ENCODE data around the gene AIFM3. TPM values are rescaled to one million over a fixed set of nuclear protein-coding genes. Genes with fewer than 3 reads are reported as not detected.
"Not testable (repeated sequence)": the region's sequence is repeated elsewhere in the genome, so short reads cannot be mapped to it uniquely, and the experiment has no call there.

The AIFM3 gene
- total RNA-seq, 2 donors from 2014 or later, result 0.58 TPM; not detected in 1

DNA sequence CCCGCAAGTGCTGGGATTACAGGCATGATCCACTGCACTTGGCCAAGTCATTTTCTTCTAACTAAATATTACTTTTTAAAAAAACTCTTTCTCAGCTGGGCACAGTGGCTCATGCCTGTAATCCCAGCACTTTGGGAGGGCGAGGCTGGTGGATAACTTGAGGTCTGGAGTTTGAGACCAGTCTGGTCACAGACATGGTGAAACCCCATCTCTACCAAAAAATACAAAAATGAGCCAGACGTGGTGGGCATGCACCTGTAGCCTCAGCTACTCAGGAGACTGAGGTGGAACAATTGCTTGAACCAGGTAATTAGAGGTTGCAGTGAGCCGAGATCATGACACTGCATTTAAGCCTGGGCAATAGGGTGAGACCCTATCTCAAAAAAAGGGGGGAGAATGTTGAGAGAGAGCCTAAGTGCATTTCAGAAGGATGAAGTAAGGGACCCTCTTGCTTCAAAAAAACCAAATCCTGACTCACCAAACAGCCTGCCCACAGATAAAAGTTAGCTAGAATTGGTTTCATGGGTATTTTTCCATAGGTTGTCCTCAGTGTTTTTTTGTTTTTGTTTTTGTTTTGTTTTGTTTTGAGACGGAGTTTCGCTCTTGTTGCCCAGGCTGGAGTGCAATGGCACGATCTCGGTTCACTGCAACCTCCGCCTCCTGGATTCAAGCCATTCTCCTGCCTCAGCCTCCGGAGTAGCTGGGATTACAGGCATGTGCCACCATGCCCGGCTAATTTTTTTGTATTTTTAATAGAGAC lies 31.1 kb upstream of the AIFM3 start:
- H3K9me3 Mint-ChIP-seq; DNase-seq; H3K27me3 Mint-ChIP-seq (ENCODE audit: low read depth); ATAC-seq (replicated peaks in 1 of 2); H3K27ac Mint-ChIP-seq; H3K4me3 Mint-ChIP-seq: not testable (repeated sequence)
- peaks cover 6 to 28% of the 10 kb centered on the region in 2 donors for H3K36me3 Mint-ChIP-seq (ENCODE audit: insufficient read depth in 2 of 2)
- peaks cover 71% of the 10 kb centered on the region for H3K4me1 Mint-ChIP-seq (ENCODE audit: low read depth)

DNA sequence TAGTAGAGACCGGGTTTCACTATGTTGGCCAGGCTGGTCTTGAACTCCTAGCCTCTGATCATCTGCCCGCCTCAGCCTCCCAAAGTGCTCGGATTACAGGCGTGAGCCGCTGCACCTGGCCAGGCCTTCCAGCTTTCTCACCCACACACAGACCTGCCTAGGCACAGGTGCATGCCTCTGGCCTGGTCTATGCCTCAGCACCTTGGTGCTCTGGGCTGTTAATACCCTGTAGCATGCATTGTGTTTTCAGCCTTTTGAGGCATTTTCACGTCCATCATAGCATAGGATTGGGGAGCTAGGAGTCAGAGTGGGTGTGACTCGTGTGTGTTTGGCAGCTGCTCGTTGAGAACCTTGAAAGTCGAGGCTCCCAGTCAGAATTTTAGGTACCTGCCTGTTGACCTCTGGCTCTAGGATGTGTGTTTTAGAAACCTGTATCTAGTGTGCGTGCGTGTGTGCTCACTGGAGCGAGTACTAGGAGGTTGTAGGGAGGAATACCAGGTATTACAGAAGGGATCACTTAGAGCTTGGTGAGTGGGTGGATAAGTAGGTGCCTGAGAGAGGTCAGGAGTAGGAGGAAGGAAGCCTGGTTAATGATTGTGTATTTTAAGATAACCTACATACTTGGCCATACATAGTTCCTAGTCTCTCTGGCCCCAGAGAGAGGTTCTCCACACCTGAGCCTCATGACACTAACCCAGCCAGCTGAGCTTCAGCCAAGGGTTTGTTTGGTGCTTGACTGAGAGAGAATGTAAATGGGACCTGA lies 29.8 kb upstream of the AIFM3 start:
- Mint-ChIP-seq H3K4me3 (peak overlapping the region; percentile 5 to 17), H3K27ac (peak overlapping the region; percentile 40), H3K27me3 (ENCODE audit: low read depth) (no peaks in the 10 kb centered on the region), H3K9me3 (no peaks in the 10 kb centered on the region), H3K4me1 (ENCODE audit: low read depth) (peaks cover 78% of the 10 kb centered on the region), H3K36me3 (ENCODE audit: insufficient read depth in 2 of 2) (peaks cover 6 to 30% of the 10 kb centered on the region in 2 donors)
- ATAC-seq (replicated peaks in 1 of 2) (no peak), DNase-seq (no peak)

DNA sequence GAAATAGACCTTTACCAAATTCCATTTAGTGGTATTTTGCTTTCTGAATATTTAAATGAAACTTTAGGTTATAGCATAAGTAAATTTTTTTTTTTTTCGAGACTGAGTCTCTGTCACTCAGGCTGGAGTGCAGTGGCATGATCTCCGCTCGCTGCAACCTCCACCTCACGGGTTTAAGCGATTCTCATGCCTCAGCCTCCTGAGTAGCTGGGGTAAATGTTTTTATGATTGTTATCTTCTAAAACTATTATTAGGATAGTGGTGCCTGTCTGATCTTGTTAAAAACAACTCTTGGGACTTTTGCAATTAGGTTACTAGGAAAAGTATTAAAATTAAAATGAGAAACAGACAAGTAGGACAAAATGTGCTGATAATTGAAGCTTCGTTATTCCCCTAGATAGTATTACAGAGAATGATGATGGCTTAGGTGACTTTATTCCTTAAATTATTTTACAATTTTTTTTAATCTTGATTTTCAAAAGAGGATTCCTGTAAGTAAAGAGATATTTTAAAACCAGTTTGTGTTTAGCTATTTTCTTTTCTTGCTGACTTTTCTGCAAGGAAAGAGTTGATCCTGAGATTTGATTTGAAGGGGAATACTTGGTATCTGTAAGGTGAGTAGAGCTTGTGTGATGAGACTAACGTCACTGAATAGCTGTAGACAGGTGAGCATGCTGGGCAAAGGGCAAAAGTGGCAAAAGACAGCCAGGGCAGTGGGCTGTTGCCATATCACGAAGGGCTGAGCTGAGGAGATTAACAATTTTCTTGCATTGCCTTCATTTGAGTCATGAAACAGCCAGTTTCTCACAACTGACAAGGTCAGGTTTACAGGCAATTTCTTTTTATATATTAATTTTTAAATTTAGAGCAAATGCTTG lies 29.0 kb upstream of the AIFM3 start:
- H3K36me3 Mint-ChIP-seq (ENCODE audit: insufficient read depth in 2 of 2), result peaks cover 6 to 28% of the 10 kb centered on the region in 2 donors
- H3K27me3 Mint-ChIP-seq (ENCODE audit: low read depth), result no peaks in the 10 kb centered on the region
- peaks cover 80% of the 10 kb centered on the region for H3K4me1 Mint-ChIP-seq (ENCODE audit: low read depth)
- no peak overlapping the region for H3K4me3 Mint-ChIP-seq
- ATAC-seq (replicated peaks in 1 of 2) (no peak), DNase-seq (no peak)
- H3K27ac Mint-ChIP-seq, result no peak overlapping the region
- H3K9me3 Mint-ChIP-seq, result no peaks in the 10 kb centered on the region

DNA sequence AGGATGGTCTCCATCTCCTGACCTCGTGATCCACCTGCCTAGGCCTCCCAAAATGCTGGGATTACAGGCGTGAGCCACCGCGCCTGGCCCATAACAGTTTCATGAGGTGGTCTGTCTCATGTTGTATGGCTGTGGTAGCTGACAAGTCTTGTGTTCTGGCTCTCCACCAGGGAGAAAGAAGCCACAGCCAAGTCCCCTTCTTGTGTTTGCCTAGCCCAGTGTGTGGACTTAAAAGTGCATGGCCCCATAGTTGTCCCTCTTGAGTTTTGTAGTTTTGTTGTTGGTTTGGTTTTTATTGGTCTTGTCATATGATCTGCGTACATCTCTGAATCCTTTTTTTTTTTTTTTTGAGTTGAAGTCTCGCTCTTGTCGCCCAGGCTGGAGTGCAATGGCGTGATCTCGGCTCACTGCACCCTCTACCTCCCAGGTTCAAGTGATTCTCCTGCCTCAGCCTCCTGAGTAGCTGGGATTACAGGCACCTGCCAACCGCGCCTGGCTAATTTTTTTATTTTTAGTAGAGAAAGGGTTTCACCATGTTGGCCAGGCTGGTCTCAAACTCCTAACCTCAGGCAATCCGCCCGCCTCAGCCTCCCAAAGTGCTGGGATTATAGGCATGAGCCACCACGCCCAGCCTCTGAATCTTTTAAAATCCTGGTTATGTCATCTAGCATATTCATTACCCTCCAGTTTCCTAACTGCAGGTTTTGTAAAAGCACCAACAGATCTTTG lies 27.4 kb upstream of the AIFM3 start:
- H3K27ac Mint-ChIP-seq, result peak overlapping the region; percentile 14
- ATAC-seq (replicated peaks in 1 of 2); H3K9me3 Mint-ChIP-seq; DNase-seq; H3K27me3 Mint-ChIP-seq (ENCODE audit: low read depth): not testable (repeated sequence)
- peaks cover 81% of the 10 kb centered on the region for H3K4me1 Mint-ChIP-seq (ENCODE audit: low read depth)
- peaks cover 6 to 26% of the 10 kb centered on the region in 2 donors for H3K36me3 Mint-ChIP-seq (ENCODE audit: insufficient read depth in 2 of 2)
- H3K4me3 Mint-ChIP-seq, result peak overlapping the region in 1 of 2 donors; percentile 23

DNA sequence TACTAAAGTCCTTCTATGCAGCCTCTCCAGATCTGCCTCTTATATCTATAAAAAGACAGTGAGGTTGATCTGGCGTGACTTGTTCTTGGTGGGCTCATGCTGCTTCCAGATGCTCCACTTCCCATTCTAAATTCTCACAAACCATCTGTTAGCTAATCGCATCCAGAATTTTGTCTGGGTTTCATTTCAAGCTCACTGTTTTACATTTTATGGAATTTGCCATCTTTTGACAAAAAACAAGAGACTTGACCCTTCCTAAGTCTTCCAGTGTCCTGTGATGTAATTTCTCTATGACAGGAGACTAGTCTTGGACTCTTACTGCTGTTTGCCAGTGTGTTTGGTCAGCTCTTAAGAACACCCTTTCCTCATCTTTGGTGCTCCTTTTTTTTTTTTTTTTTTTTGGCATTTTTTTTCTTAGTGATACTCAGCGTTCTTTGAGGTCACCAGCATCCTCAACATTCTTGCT lies 26.8 kb upstream of the AIFM3 start:
- H3K27me3 Mint-ChIP-seq (ENCODE audit: low read depth), result no peaks in the 10 kb centered on the region
- peak overlapping the region; percentile 14 for H3K27ac Mint-ChIP-seq
- peaks cover 6 to 24% of the 10 kb centered on the region in 2 donors for H3K36me3 Mint-ChIP-seq (ENCODE audit: insufficient read depth in 2 of 2)
- H3K9me3 Mint-ChIP-seq, result no peaks in the 10 kb centered on the region
- DNase-seq, result no peak
- H3K4me1 Mint-ChIP-seq (ENCODE audit: low read depth), result peaks cover 81% of the 10 kb centered on the region
- ATAC-seq (replicated peaks in 1 of 2), result no peak
- no peak overlapping the region for H3K4me3 Mint-ChIP-seq

DNA sequence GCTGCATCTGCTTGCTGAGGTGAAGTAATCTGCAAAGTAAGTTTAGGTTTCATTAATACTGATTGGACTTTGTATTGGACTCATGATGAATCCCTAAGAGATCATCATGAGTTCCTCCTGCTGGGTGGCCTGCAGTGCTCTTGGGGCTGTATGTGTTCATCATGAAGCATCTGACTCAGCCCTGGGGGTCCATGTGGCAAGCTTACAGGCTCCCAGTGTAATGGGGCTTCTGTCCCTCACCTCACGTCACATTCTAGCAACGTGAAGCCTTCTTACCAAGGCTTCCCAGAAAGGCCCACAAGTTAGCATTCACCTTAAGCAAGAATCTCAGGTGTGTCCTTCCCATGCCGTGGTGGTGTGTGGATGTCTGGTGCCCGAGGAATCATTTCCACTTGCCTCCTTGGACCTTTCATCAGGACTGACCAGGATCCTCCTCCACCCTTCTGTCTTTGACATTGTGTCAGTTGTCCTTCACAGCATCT lies 26.1 kb upstream of the AIFM3 start:
- peaks cover 6 to 22% of the 10 kb centered on the region in 2 donors for H3K36me3 Mint-ChIP-seq (ENCODE audit: insufficient read depth in 2 of 2)
- ATAC-seq (replicated peaks in 1 of 2) (no peak), DNase-seq (no peak)
- no peak overlapping the region for H3K27ac Mint-ChIP-seq
- no peaks in the 10 kb centered on the region for H3K9me3 Mint-ChIP-seq
- H3K4me3 Mint-ChIP-seq, result peak overlapping the region in 1 of 2 donors; percentile 3
- peaks cover 84% of the 10 kb centered on the region for H3K4me1 Mint-ChIP-seq (ENCODE audit: low read depth)
- no peaks in the 10 kb centered on the region for H3K27me3 Mint-ChIP-seq (ENCODE audit: low read depth)

DNA sequence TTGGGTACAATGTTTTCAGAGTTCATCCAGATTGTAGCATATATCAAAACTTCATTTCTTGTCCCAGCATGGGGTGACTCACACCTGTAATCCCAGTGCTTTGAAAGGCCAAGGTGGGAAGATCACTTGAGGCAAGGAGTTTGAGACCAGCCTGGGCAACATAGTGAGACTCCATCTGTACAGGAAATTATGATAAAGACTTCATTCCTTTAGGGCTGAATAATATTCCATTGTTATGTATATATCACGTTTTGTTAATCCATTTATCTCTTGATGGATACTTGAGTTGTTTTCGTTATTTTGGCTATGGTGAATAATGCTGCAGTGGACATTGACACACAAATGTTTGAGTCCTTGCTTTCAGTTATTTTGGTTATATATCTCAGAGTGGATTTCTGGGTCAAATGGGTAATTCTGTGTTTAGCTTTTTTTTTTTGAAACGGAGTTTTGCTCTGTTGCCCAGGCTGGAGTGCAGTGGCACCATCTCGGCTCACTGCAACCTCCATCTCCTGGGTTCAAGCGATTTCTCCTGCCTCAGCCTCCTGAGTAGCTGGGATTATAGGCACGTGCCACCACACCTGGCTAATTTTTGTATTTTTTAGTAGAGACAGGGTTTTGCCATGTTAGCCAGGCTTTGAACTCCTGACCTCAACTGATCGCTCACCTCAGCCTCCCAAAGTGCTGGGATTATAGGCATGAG lies 24.7 kb upstream of the AIFM3 start:
- not testable (repeated sequence) for H3K27ac Mint-ChIP-seq; ATAC-seq (replicated peaks in 1 of 2); H3K9me3 Mint-ChIP-seq; H3K4me3 Mint-ChIP-seq; H3K27me3 Mint-ChIP-seq (ENCODE audit: low read depth); DNase-seq
- Mint-ChIP-seq H3K4me1 (ENCODE audit: low read depth) (peaks cover 84% of the 10 kb centered on the region), H3K36me3 (ENCODE audit: insufficient read depth in 2 of 2) (peaks cover 3 to 22% of the 10 kb centered on the region in 2 donors)

DNA sequence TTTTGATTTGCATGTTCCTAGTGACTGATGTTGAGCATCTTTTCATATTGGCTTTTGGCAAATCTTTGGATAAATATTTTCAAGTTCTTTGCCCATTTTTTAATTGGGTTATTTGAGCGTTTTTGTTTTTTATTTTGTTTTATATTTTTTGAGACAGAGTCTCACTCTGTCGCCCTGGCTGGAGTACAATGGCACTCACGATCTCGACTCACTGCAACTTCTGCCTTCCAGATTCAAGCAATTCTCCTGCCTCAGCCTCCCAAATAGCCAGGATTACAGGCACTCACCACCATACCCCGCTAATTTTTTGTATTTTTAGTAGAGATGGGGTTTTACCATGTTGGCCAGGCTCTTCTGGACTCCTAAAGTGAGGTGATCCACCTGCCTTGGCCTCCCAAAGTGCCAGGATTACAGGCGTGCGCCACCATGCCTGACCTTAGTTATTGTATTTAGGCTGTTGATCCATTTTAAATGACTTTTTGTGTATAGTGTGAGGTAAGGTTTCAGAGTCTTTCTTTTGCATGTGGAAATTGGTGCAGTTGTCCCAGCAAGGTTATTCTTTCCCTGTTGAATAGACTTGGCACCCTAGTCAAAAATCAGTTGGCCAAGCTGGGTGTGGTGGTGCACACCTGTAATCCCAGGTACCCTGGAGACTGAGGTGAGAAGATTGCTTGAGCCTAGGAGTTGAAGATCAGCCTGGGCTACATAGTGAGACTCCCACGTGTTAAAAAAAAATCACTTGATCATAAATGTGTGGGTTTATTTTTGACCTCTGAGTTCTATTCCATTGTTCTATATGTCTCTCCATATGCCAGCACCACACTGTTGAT lies 23.7 kb upstream of the AIFM3 start:
- DNase-seq (no peak), ATAC-seq (replicated peaks in 1 of 2) (no peak)
- Mint-ChIP-seq H3K9me3 (no peaks in the 10 kb centered on the region), H3K36me3 (ENCODE audit: insufficient read depth in 2 of 2) (peaks cover 3 to 17% of the 10 kb centered on the region in 2 donors), H3K4me3 (no peak overlapping the region), H3K4me1 (ENCODE audit: low read depth) (peaks cover 83% of the 10 kb centered on the region), H3K27ac (no peak overlapping the region), H3K27me3 (ENCODE audit: low read depth) (no peaks in the 10 kb centered on the region)

DNA sequence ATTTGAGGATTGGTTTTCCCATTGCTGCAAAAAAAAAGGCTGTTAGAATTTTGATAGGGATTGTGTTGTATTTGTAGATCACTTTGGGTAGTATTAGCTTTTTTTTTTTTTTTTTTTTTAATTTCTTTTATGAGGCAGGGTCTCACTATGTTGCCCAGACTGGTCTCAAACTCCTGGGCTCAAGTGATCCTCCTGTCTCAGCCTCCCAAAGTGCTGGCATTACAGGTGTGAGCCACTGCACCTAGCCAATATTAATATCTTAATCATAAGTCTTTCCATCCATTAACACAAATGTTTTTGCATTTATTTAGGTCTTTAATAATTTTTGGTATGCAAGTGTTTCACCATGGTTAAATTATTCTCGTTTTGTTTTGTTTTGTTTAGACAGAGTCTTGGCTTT lies 23.0 kb upstream of the AIFM3 start:
- no peak for ATAC-seq (replicated peaks in 1 of 2)
- no peak for DNase-seq
- Mint-ChIP-seq H3K4me1 (ENCODE audit: low read depth) (peaks cover 77% of the 10 kb centered on the region), H3K36me3 (ENCODE audit: insufficient read depth in 2 of 2) (peaks cover 3 to 16% of the 10 kb centered on the region in 2 donors), H3K9me3 (no peaks in the 10 kb centered on the region), H3K27ac (no peak overlapping the region), H3K27me3 (ENCODE audit: low read depth) (no peaks in the 10 kb centered on the region), H3K4me3 (no peak overlapping the region)

DNA sequence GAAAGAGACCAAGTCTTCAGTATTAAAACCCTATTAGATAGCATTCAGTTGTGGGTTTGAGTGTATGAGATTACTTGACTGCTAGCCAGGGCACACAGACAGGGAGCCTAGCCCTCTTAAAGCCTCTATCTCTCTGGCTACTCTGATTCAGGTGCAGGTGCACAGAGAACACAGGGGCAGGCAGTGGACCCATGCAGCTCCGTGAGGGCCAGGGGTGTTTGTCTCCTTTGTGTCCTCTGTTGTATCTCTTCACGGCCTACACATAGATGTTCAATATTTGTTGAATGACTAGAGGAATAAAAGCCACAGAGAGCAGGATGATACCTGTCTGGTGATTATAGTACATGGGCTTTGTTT lies 21.5 kb upstream of the AIFM3 start:
- Mint-ChIP-seq H3K9me3 (no peaks in the 10 kb centered on the region), H3K27me3 (ENCODE audit: low read depth) (no peaks in the 10 kb centered on the region), H3K4me3 (no peak overlapping the region), H3K36me3 (ENCODE audit: insufficient read depth in 2 of 2) (peaks cover 4 to 15% of the 10 kb centered on the region in 2 donors), H3K4me1 (ENCODE audit: low read depth) (peaks cover 62% of the 10 kb centered on the region), H3K27ac (no peak overlapping the region)
- ATAC-seq (replicated peaks in 1 of 2) (no peak), DNase-seq (no peak)

Measured in activated T-cell treated with anti-CD3 and anti-CD28 coated beads, Interleukin-2, amount 50 U/mL, for 72 hours (primary cell).